Renal pelvis (tissue), 4 donors: ENCODE data around the gene GXYLT1. TPM values are rescaled to one million over a fixed set of nuclear protein-coding genes. Genes with fewer than 3 reads are reported as not detected.
"Not testable (repeated sequence)": the region's sequence is repeated elsewhere in the genome, so short reads cannot be mapped to it uniquely, and the experiment has no call there.

ENCODE experiments used
- DNase-seq: peaks from one replicate; pipeline ENCODE4 v3.0.0-alpha.2; 2013
- polyA plus RNA-seq, 3 donors: library from polyadenylated mRNA; unstranded; fragments of 120-200 nt; gene quantifications; one replicate each; pipeline ENCODE4 v1.2.1, GENCODE V29; 2013; ENCODE audit not compliant: insufficient read length in 3 of 3

GXYLT1 gene
- polyA plus RNA-seq, 3 donors: 25.8 to 28.0 (median 27.0) TPM

DNA sequence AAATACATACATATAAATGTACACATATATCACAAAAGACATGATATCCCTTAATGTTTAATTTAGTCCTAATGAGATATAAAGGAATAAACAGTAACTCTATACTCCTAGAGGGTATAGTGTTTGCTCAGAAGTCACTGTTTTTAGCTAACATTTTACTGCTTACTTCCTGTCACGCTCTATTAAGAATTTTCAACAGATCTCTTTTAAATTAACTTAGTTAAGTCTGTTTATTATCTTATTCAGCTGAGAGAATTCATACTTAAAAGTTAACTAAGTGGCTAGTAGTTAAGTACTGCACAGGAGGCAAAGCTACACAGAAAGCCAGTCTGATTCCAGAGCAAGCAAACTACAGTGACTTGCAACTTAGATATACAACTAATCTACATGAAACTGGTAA is 39.9 kb downstream of the GXYLT1 start:
- no peak for DNase-seq

DNA sequence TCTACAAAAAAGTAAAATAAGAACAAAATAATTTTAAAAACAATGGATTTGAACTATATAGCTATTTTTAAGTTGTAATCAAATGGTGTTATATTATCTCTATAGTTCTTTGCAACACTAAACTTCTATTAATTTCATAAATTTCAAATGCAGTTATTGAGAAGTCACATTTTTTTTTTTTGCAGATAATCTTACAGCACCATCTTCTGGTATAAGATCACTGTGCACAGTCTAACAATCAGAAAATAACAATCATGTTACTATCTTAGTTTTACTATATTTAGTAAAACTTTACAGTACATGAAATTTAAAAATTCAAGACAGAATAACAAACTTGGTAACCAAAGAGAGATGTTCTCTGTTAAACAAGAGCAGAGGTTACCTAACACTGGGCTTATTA is 40.6 kb downstream of the GXYLT1 start:
- no peak for DNase-seq

DNA sequence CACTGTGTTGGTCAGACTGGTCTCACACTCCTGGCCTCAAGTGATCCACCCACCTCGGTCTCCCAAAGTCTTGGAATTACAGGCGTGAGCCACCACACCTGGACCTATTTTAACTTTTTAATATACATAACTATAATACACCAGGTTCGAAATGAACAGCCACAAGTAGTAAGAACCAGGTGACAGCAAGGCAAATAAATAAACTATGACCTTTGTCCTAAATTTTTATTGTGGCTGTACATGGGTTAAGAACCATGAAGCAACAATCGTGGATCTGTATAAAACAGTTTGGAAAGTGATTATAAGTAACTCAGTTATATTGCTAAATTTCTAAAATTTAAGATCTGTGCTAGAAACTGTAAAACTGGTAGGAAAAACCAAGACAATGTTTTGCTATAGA is 41.5 kb downstream of the GXYLT1 start:
- DNase-seq: no peak

DNA sequence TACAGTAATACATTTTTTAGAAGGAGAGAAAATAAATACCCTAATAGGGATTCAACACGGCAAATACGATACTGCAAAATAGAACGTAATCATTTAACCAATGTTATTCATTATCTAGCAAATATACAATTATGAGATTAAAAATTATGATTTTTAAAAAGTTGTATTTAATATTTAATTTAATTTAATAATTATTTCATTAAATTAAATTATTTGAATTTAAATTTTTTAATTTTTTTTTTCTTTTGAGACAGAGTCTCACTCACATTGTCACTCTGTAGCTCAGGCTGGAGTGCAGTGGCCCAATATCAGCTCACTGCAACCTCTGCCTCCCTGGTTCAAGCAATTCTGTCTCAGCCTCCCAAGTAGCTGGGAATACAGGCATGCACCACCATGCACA is 42.0 kb downstream of the GXYLT1 start:
- no peak for DNase-seq

DNA sequence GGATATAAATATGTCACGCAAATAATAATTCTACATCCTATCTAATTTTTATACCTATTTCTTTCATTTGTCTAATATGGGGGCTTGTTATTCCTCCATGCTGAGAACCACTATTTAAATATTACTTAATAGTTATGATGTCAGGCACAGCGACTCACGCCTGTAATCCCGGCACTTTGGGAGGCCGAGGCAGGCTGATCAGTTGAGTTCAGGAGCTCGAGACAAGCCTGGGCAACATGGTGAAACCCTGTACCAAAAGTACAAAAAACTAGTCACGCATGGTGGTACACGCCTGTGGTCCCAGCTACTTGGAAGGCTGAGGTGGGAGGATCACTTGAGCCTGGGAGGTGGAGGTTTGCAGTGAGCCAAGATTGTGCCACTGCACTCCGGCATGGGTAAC is 45.2 kb downstream of the GXYLT1 start:
- DNase-seq: no peak

DNA sequence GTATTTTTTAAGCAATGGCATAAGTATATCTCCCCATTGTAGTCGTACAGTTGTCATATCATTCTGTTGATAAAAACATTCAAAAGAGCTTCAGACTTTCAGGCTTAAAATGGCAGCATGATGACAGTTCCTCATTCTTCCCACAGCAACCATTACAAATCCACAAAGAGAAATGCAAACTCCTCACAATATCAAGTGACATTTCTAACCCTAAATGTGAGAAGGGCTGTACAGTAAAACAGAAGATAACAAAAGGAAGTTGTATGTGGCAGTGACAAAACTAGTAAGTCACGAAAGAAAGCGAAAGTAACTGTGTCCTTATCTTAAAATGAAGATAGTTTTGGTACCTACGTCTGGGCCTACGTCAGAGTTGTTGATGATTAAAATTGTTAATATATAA is 46.7 kb downstream of the GXYLT1 start:
- DNase-seq: no peak

DNA sequence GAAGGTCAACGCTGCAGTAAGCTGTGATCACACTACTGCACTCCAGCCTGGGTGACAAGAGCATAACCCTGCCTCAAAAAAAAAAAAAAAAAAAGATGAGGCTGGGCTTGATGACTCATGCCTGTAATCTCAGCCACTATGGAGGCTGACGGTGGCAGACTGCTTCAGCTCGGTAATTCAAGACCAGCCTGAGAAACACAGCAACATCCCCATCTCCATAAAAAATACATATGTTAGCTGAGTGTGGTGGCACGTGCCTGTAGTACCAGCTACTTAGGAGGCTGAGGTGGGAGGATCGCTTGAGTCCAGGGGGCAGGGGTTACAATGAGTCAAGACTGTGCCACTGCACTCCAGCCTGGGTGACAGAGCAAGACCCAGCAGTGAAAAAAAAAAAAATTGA is 50.4 kb downstream of the GXYLT1 start:
- no peak for DNase-seq

DNA sequence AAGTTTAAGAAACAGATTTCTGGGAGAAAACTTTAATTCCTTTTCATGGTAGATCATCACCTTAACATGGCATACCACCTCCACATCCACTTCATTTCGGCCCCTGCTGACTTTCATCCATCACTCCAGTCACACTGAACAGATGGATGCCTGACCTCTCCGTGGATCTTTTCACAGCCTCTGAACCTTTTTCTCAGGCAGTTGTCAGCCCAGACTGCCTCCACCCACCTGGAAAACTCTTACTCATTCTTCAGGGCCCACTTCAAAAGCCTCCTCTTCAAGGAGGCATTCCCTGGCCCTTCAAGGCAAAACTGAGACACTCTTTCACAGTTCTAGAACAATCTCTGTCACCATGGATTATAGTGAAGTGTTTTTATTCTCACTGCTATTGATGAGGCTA is 52.9 kb downstream of the GXYLT1 start:
- DNase-seq: no peak

DNA sequence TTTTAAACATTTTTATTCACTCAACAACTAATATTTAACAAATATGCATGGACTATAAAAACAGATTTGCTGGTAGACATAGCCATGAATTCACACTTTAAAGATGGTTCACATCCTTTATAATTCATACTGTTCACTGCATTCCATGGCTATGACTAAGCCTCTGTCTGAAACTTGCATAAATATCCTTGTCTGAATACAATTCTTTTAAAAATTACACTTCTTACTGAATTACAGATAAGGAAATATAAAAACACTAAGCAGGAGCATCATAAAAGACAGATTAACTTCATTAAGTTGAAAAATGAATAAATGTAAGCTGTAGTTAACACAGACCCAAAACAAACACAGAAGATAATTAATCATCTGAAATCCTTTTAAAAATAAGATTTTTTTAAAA is 53.8 kb downstream of the GXYLT1 start:
- no peak for DNase-seq

DNA sequence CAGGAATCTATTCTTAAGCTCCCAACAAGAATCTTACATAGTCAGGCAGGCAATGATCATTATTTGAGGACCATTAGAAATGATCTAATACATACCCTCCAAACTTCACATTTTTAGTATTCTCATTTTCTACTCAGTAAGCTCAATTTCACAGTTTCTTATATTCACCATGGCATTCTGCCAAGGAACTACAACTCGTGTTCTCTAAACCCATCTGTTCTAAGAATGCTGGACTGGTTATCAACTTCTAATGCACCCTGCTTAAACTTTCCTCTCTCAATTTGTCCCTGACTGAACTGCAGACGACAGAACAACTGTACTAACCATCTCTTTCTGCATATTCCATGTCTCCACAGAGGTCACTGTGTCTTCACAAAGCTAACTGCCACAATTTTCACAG is 58.6 kb downstream of the GXYLT1 start:
- no peak for DNase-seq

DNA sequence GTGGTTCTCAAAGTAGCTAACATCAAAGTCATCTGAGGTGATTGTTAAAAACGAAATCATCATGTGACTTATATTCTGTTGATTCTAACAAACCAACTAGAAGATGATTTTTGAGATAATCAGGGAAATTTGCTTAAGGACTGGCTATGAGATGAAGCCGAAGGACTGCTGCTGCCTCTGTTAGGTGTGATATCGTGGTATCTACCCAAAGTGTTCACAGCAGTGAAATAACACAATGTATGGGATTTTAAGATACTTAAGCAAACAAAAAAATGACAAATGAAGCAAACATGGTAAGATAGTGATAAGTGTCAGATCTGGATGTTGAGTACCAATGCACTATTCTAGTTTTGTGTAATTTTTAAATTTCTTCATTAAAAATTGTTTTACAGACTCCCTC is 59.1 kb downstream of the GXYLT1 start:
- no peak for DNase-seq

DNA sequence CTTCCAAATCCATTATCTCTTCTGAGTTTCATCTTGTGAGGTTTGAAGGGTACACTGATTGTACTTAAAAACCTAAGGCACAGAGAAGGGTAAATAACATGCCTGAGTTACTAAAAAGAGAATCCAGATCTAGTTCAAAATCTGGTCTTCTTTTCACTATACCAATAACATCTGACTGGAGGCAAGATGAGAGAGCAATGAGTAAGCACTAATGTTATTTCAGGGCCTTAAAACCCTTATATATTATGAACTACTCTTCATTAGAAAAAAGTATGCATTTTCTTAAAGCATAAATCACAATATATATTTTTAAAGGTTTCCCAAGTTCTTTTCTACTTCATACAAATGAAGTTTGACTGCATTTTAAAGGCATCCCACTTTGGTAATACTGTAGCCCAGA is 60.2 kb downstream of the GXYLT1 start:
- DNase-seq: no peak

DNA sequence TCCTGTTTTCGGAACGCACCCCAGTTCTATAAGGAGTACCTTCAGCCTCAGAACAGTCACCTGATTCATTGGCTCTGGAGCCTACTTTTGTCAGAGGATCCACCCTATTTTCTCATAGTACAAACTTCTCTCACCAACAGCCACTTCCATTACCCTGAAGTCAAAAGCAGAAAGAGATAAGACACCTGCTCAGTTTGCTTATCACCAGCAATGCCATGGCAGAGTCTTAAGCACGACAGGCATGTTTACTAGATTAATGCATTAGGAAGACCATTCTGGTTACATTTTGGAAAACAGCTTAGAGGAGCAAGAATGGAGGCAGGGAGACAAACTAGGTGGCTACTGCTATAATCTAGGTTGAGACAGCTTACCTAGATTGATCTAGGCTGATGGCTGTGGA is 67.7 kb downstream of the GXYLT1 start:
- DNase-seq: no peak

DNA sequence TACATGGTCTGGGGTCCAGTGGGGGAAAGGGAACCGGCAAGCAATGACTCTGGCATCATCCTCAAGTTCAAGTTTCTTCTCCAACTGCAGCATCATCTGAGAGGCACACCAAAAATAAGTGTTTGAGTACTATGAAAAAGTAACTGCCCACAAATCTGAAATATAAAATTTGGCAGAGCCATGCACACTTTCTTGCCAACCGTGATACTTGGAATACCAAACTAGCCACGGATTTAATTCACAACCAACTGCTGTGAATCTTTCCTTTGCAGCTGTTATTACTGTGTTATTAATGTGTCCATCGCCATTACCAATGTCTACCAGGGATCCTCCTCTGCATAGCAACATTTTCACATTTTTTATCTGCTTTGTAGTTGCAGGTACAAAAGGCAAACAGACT is 74.6 kb downstream of the GXYLT1 start:
- no peak for DNase-seq

DNA sequence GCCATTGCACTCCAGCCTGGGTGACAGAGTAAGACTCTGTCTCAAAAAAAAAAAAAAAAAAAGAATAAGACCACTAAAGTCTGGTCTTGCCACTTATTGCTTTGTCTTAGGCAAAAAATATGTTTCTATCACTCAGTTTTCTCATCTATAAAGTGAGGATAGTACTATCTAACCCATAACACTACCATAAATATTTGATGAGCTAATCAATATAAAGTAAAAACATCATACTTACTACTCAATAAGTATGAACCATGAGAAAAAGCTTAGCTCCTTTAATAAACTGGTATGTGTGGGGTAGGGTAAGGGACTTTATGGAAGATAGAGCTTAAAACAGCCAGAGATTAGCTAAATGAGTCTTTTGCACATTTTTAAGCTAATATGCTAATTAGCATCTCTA is 85.5 kb downstream of the GXYLT1 start:
- no peak for DNase-seq

DNA sequence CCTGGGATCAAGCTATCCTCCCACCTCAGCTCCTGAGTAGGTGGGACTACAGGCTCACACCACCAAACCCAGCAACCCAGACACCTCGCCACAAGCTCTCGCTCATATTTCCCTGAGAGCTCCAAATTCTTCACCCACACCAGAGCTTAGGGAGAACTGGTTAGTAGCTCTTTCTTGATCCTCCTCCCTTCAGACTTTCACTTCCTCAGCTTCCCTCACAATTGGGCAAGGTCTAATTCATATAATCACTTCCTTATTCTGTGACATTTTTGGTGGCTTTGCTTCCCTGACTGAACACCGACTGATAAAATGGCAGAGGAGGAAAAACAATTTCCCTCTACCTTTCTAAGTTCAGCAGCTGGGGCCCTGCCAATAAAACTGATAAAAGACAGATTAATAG is 88.5 kb downstream of the GXYLT1 start:
- DNase-seq: no peak

DNA sequence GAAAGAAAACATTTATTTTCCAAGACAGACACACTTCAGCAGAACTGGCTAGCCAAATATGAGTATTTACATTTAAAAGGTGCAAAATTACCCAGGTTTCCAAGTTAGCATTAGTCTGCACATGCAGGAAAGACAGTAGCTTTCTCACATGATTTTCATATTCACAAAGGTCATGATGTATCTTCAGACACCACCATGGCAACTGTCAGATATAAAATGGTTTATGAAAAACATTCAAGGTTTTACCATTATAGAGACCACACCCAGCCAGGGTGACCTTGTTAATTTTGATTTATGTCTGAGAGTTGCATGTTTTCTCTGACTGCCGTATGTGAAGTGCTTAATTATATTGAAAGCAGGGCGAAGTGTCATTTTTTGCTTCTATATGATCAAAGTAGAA is 91.2 kb downstream of the GXYLT1 start:
- no peak for DNase-seq

DNA sequence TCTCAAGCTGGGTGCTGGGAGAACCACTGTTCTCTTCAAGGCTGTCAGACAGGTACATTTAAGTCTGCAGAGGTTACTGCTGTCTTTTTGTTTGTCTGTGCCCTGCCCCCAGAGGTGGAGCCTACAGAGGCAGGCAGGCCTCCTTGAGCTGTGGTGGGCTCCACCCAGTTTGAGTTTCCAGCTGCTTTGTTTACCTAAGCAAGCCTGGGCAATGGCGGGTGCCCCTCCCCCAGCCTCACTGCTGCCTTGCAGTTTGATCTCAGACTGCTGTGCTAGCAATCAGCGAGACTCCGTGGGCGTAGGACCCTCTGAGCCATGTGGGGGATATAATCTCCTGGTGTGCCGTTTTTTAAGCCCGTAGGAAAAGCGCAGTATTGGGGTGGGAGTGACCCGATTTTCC is 95.7 kb downstream of the GXYLT1 start:
- DNase-seq: not testable (repeated sequence)

DNA sequence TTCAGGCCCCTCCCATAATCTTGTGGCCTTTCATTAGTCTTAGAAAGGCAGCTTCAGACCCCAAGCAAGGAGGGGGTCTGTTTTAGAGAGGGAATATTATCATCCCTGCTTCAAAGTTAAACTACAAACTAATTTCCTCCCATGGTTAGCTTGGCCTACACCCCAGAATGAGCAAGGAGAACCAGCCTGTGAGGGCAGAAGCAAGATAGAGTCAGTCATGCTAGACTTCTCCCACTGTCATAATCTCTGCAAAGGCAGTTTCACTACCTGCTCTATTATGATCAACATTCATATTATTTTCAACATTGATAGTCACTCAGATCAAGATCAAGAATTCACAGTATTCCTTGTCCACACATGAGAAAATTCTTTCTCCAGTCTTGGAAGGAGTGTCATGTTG is 105.1 kb downstream of the GXYLT1 start:
- no peak for DNase-seq

DNA sequence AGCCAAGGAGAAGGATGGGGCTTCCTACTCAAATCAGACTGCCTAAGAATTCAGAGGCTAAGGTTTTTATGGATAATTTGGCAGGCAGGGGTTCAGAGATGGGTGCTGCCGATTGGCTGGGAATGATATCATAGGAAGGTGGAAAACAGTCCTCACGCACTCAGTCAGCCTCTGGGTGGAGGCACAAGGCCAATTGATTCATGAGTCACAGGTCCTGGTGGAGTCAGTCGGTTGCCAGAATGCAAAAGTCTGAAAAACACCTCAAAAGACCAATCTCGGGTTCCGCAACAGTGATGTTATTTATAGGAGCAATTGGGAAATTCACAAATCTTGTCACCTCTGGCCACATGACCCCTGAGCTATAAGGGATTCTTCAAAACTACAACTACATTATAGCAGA is 105.5 kb downstream of the GXYLT1 start:
- DNase-seq: no peak

DNA sequence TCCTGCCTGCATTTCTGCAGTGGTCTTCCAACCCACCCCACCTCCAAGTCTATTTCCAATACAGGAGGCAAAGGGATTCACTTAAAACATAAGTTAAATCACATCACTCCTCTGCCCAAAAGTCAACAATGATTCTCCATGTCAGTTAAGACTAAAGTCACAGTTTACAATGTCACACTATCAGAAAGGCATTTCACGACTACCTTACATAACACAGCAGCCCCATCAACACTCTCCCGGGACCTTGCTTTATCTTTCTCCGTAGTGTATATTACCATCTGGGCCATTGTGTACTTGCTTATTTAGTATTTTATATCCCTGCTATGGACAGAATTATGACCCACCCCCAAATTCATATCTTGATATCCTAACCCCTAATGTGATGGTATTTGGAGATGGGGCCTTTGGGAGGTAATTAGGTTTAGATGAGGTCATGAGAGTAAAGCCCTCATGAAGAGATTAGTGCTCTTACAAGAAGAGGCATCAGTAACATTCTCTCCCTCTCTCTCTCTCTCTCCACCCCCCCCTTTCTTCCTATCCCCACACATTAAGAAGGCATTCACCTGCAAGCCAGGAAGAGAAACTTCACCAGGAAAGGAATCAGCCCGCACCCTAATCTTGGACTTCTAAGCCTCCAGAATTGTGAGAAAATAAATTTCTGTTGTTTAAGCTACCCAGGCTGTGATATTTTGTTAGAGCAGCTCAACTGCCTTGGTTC is 112.7 kb downstream of the GXYLT1 start:
- no peak for DNase-seq
